Suprapubic skin (tissue), 4 donors: ENCODE results near the gene PLXND1.

Experiments
- POLR2A ChIP-seq, 2 donors: fragments of 450-650 bp; IDR thresholded peaks; one replicate each; pipeline ENCODE4 v1.6.1; 2017; ENCODE audit warnings: antibody characterized with exemption in 2 of 2, mild to moderate bottlenecking in 2 of 2, moderate library complexity in 2 of 2
- POLR2AphosphoS5 ChIP-seq, 3 donors: sonication (generic); formaldehyde crosslinking; IDR thresholded peaks; one replicate each; pipeline ENCODE4 v1.6.1; 2017; ENCODE audit warnings: antibody characterized with exemption in 3 of 3
- TF ChIP-seq, protein P1 (sequence below), 2 donors: fragments of 200-600 bp in 1 of 2; fragments of 450-650 bp in 1 of 2; sonication (generic) in 1 of 2; IDR thresholded peaks; one replicate each; pipeline ENCODE4 v1.5.1; 2016 to 2019; ENCODE audit warnings: antibody characterized with exemption in 2 of 2, mild to moderate bottlenecking in 1 of 2, moderate library complexity in 1 of 2

DNA sequence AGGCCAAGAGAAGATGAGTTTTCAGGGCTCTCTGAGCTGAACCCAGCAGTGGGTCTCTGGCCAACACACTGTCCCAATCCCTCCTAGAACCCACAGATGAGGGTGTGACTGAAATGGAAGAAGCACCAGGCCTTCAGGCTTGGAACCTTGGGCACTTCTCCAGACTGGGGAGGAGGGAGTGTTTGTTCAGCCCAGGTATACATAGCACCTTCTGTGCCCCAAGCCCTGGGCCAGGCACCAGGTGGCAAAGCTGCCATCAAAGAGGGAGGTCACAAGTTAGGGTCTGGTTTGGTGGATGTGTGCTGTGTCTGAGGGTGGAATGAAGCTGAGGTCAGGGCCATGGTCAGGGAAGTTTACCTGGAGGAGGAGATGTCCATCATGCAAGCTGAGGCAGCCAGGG, 93.9 kb downstream of the PLXND1 start:
- TF ChIP-seq, protein P1, sequence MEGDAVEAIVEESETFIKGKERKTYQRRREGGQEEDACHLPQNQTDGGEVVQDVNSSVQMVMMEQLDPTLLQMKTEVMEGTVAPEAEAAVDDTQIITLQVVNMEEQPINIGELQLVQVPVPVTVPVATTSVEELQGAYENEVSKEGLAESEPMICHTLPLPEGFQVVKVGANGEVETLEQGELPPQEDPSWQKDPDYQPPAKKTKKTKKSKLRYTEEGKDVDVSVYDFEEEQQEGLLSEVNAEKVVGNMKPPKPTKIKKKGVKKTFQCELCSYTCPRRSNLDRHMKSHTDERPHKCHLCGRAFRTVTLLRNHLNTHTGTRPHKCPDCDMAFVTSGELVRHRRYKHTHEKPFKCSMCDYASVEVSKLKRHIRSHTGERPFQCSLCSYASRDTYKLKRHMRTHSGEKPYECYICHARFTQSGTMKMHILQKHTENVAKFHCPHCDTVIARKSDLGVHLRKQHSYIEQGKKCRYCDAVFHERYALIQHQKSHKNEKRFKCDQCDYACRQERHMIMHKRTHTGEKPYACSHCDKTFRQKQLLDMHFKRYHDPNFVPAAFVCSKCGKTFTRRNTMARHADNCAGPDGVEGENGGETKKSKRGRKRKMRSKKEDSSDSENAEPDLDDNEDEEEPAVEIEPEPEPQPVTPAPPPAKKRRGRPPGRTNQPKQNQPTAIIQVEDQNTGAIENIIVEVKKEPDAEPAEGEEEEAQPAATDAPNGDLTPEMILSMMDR (IDR thresholded peaks at IDR 0.05): no peak
- TF ChIP-seq POLR2A (IDR thresholded peaks at IDR 0.05) (no peak), POLR2AphosphoS5 (IDR thresholded peaks at IDR 0.05) (no peak)
